GM18508 (cell line): ENCODE measurements around the gene UBE2A.

ENCODE experiments used
- ATAC-seq: cut with Tn5 transposase; IDR thresholded peaks from one replicate; pipeline ENCODE4 v1.9.1; 2021; ENCODE audit warnings: moderate number of reproducible peaks; ENCODE audit not compliant: insufficient read depth, unreplicated experiment

The UBE2A gene

DNA sequence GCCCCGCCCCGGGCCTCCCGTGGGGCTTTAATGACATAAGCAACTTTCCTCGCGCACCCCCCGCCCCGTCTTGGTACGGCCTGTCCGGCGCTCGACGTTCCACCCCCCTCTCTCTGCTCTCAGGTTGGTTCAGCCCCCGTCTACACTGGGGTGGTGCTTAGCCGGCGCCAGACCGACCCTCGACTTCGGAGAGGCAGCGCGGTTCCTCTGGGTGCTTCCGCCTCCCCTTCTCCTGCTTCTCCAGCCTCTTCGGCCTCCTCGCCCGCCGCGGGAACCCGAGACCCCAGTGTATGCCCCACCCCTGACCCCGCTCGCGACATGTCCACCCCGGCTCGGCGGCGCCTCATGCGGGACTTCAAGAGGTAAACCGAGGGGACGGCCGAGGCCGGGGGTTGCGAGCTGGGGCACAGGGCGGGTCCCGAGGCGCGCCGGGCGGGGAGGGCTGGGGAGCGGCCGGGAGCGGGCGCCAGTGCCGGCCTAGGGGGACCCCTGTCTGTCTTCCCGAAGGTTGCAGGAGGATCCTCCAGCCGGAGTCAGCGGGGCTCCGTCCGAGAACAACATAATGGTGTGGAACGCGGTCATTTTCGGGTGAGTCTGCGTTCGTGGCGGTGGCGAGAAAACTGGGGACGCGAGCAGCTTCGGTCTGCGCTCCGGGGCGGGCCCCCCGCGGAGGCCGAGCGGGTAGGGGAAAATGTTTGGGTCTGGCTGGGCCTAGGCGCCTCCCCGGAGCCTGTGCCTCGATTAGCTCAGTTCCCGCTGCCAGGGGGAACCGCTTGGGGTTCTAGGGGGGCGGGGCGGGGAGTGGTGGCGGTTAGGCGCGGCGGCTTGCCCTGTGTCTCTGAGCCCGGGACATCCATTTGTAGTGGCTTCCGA lies at the start of gene UBE2A:
UBE2A (plus strand) TSS at position 170 of the 873 bp plus-strand sequence; CDS start at position 319, 149 bp downstream.
- peak; percentile 56 for ATAC-seq

DNA sequence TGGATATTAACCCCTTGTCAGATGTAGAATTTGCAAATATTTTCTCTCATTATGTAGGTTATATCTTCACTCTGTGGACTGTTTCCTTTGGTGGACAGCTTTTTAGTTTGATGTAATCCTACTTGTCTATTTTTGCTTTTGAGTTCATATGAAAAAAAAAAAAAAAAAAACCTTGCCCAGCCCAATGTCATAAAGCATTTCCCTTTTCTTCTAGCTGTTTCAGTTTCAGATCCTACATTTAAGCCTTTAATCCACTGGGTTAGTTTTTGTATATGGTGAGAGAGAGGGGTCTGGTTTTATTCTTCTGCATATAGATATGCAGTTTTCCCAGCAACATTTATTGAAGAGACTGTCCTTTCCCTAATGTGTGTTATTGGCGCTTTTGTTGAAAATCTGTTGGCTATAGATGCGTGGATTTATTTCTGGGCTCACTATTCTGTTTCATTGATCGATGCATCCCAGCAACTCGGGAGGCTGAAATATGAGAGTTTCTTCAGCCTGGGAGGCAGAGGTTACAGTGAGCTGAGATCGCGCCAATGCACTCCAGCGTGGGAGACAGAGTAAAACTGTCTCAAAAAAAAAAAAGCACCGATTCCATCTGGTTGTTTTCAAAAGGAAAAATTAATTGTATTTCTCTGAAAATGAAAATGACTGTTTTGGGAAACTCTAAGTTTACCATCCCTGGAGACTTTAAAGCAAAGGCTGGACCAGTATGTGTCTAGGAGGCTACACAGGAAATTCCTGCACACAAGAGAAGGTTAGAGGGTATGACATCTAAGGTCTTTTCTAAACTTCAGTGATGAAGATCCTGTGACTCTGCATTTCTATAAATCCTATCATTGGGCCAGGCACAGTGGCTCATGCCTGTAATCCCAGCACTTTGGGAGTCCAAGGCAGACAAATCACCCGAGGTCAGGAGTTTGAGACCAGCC lies 44.8 kb upstream of the UBE2A start:
- ATAC-seq: no peak

- no peak for ATAC-seq
Observed at GRCh38 chrX:119537487-119537886, 36.9 kb upstream of the UBE2A start.

DNA sequence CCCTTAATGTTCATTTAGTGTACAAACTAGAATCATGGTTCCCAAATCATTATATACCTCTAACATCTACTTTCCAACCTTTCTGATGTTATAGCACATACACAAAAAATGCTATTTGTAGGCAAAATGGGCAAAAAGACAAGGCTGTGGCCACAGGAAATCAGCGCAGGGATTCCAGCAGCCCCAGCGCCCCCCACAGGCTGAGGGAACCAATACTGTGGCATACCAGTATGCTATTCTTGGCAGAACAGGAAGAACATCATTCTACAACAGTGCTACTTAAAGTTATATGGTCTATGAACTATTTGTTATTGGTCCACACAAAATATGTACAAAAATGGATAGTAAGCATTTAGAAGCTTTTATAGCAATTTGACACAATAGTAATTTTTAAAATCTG lies 34.5 kb upstream of the UBE2A start:
- no peak for ATAC-seq

DNA sequence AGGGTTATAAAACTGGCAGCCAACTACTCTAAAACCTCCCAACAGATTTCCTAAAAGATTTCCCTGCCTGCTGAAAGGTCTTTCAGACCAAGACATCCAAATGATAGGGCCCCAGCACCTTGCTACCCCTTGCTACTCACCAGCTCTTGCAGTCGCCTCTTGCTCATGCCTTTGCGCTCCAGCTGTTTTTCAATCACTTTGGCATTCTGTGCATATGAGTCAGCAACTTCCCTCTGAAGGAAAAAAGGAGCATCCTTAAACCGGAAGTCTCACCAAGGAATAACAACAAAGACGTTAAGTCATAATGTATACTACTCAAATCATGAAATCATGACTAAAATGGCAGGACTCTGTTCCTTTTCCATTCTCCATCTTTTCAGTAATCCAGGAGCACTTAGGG lies 33.2 kb upstream of the UBE2A start:
- ATAC-seq: no peak

- ATAC-seq: peak; percentile 65
Observed at GRCh38 chrX:119549327-119550016, 24.9 kb upstream of the UBE2A start.

DNA sequence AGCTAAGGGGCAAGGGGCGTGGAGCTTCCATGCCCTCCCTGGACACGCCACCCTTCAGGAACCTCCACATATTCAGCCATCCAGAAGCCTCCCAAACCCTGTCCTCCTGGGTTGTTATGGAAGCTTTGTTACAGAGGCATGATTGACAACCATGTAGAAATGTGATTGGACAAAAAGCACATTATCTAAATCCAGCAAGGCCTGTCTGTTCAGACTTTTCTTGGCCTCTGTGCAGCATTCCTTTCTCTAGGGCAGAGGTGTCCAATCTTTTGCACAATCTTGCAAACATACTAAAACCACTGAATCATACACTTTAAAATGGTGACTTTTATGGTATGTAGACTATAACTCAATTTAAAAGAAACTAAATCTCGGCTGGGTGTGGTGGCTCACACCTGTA lies 21.9 kb upstream of the UBE2A start:
- ATAC-seq: no peak

GRCh38 chrX:119565107-119565663 lies 9.2 kb upstream of the UBE2A start, which contains the start of gene STEEP1:
Gene STEEP1, minus strand, starts transcription at chrX:119565409. Its CDS starts 54 bp downstream, at chrX:119565355.
- ATAC-seq: no peak

DNA sequence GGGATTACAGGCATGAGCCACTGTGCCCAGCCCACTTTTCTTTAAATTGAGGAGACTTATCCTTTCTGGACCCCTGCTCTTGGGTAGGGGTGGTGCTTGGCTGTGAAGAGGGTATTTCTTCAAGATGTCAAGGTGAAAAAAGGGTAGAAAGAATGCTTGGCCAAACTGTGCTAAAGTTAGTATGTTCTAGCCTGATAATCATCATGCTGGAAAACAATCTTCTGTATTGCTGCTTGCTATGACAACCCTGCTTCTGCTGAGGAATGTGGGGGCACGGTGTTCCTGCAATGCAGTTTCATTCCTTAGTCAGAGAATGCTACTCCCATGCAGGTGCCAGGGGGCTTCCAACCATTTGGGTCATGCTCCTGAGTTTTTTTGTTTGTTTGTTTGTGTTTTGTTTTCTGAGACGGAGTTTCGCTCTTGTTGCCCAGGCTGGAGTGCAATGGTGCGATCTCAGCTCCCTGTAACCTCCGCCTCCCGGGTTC lies 4.0 kb upstream of the UBE2A start:
- ATAC-seq: no peak

GRCh38 chrX:119573222-119573621 lies 1.1 kb upstream of the UBE2A start:
- no peak for ATAC-seq

- ATAC-seq: peak; percentile 52
Observed at GRCh38 chrX:119573840-119574393, 446 bp upstream of the UBE2A start.

DNA sequence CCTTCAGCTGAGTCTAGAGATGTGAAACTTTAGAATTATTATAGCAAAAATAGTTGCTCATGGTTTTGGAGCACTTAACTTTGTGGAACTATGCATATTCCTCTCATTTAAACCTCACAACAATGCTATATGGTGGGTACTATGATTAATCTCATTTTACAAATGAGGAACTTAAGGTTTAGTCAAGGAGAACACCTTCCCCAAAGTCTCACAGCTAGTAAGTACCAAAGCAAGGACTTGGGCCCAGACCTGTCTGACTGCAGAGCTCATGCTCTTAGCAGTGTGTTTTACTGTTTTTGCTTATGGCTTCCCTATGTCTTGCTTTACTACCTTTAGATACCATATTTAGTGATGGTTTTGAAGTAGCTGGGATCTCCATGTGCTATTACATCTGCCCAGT lies 5.1 kb downstream of the UBE2A start:
- no peak for ATAC-seq

GRCh38 chrX:119583431-119584059 lies 9.2 kb downstream of the UBE2A start:
- no peak for ATAC-seq

DNA sequence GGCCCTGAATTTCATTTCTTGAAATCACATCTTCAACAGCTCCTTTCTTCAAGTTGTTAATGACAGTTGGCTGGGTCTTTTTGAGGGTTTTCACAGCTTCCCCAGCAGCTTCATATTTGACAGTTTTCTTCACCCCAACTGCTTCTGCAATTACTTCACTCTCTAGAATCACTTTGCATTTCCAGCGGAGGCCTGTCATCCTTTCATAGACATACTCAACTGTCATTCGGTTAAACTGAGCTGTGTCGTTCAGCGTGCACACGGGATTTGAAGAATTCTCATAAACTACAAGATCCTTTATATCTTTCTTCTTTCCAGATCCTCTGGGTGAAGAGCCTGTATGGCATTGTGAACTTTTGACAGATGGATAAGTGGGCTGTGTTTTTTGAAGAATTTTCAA lies 15.4 kb downstream of the UBE2A start:
- no peak for ATAC-seq

GRCh38 chrX:119602701-119603255 lies 28.4 kb downstream of the UBE2A start:
- ATAC-seq: no peak

GRCh38 chrX:119604766-119605463 lies 30.6 kb downstream of the UBE2A start:
- ATAC-seq: no peak

DNA sequence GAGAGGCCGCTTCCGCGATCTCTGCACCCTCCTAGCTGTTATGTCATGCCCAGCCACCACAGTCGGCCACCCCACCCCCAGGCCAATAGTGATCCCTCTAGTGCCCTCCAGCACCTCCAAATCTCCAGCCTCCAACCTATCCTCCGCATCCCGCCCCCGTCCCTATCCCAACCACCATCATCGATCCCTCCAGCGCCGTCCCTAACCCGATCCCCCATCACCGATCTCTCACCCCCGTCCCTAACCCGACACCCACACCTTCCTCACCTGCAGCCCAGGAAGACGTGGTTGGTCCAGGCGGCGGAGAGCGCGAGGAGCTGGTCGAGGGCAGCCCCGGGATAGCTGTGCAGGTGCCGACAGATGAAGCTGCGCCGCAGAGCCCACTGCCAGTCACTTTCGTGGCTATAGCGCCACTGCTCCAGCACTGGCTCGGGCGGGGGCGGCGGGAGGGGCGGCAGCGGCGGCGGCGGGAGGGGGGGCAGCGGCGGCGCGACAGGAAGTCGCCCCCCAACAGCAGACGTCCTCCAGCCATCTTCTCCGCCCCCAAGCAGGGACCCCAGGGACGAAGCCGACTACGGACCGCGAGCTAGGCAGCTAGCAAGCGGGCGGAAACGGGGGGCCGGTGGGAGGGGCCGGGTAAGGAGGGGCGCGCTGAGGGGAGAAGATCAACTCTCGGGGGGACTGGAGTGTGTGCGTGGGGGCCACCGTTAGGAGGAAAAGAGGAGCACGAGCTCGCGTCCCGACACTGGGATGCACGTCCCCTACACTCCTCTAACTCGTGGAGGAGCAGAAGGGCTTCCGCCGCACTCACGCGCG lies 31.3 kb downstream of the UBE2A start:
- no peak for ATAC-seq
